Right renal cortex interstitium (tissue), 3 donors: ENCODE measurements around the gene RALY. TPM values are rescaled to one million over a fixed set of nuclear protein-coding genes. Genes with fewer than 3 reads are reported as not detected.
A peak's percentile ranks its signal among the peaks of the same experiment; 100 is the strongest.

Experiments used
- DNase-seq, 3 donors: peaks; one replicate each; pipeline ENCODE4 v3.0.0-alpha.2; 2013; ENCODE audit warnings: low read depth in 3 of 3, low spot score in 2 of 3
- polyA plus RNA-seq, 3 donors: library from polyadenylated mRNA; unstranded; fragments of 120-200 nt; gene quantifications; one replicate each; pipeline ENCODE4 v1.2.1, GENCODE V29; 2013; ENCODE audit not compliant: insufficient read length in 3 of 3

Gene RALY
- polyA plus RNA-seq, 3 donors = 143 to 151 (median 144) TPM

DNA sequence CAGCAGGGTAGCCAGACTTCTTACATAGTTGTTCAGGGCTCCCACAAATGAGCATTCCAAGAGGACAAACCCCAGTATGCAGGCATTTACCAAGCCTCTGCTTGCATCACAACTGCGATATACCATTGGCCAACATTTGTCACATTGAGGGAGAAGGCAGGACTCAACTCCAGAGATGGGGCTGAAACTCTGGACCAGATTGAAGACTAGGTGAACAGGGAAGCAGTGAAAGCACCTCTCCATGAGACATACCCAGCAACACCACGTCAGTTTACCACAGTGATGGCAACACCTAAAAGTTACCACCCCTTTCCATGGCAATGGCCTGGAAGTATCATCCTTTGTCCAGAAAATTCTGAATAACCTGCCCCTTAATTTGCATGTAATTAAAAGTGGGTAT, 7.9 kb upstream of the RALY start:
- DNase-seq = no peak

DNA sequence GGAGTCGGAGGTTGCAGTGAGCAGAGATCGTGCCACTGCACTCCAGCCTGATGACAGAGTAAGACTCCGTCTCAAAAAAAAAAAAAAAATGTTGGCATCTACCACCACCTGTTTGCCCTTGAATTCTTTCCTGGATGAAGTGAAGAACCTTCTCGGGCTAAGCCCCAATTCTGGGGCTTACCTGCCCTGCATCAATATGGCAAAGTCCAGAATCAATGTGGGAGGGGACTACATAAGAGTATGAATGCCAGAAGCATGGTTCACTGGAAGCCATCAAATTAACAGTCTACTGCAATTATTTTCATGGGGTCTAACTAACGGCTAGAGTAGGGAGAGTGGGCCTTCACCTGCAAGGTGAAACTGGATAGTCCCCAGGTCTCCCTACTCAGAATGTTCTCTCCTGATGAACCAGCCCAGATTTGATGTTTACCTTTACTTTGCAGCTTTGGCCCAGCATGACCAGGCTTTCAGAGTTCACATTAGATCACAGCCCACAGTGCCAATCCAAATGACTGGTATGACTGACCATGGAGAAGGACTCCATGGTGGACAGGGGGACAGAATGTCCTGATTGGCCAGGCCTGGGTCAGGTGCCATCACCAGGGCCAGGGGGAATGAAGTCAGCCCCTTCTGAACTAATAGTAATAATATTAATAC, 7.0 kb upstream of the RALY start:
- no peak for DNase-seq

DNA sequence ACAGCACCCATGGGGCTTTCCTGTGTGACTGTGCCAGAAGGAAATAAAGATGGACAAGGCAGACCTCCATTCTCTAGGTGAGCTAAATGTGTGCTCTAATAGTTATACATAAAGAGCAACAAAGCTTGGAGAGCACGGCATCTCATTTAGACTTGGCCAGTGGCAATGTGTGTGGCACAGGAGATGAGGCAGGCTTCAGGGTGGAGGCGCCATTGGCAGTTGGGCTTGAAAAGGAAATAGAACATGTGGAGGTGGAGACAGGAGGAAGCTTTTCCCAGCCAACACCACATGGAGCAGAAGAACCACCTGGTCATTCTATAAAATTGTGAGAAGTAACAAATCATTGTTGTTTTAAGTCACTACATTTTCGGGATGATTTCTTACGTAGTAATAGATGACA, 3.6 kb upstream of the RALY start:
- DNase-seq = no peak

DNA sequence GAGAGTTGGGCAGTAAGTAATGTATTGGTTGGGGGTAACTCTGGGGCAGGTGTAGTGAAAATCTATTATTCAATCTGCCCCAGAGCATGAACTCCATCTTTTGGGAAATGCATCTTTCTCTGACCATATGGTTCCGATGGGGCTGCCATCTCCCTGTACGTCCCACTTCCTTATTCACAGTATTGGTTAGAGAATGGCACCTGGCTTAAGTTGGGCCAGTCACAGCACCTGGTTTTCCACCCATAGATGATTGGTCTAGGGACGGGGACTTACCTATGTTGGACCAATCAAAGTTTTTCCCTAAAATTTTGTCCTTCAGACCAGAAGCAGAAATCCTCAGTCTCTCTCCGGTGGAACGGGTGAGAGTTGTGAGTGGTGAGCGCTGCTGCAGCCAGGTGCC, 2.2 kb upstream of the RALY start:
- DNase-seq = no peak

DNA sequence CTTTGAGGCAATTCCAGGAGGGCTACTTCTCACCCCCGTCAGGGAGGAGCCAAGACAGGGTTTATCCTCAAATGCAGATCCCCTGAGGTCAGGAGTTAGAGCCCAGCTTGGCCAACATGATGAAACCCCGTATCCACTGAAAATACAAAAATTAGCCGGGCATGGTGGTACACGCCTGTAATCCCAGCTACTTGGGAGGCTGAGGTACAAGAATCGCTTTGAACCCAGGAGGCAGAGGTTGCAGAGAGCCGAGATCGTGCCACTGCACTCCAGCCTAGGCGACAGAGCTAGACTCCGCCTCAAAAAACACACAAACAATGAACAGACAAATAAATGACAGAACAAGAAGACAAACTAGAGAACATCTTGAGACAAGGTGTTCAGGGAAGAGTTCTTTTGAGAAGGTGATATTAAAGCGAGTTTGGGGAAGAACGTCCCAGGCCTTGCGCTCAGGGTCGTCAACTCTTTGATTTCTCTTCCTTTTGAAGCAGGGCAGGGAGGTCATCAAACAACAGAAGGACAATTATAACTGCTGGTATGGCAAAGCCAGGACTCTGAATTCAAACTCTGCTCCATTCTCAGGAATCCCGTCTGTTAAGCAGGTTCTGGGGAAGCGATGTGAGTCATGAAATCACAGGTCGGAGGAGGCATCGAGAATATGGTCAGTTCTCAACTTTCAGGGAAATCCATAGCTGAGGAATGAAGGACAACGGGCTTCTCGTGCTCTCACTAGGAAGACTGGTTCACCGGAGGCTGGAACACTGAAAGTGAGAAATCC, 1.4 kb upstream of the RALY start:
- DNase-seq = no peak

DNA sequence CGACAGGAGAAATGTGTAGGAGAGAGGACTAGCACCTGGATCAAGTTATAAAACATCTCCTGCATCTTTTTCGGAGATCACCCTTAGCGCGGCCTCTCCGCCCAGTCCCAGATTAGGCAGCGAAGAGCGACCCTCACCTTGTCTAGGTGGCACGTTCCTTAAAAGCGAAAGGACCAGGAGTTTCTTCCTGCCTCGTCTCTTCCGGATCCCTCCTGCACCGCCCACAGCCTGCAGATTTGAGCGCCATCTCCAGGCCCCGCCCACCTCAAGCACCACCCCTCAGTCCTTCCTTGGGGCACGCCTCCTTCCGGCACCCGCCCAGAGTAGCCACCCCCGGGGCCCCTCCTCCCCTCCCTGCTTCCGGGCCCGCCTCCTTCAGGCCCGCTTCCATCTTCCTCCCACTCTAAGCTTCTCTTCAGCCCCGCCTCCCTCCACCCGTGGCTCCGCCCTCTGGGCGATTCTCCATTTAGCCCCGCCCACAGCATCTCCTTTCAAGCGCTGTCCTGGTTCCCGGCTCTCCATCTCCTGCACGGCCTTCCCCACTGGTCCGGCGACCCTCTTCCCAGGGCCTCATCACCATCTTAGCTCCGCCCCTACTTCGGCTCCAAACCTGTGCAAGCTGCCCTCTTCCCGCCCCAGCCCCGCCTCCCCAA, 662 bp upstream of the RALY start:
- peak; percentile 98 to 99 (median 98) for DNase-seq

DNA sequence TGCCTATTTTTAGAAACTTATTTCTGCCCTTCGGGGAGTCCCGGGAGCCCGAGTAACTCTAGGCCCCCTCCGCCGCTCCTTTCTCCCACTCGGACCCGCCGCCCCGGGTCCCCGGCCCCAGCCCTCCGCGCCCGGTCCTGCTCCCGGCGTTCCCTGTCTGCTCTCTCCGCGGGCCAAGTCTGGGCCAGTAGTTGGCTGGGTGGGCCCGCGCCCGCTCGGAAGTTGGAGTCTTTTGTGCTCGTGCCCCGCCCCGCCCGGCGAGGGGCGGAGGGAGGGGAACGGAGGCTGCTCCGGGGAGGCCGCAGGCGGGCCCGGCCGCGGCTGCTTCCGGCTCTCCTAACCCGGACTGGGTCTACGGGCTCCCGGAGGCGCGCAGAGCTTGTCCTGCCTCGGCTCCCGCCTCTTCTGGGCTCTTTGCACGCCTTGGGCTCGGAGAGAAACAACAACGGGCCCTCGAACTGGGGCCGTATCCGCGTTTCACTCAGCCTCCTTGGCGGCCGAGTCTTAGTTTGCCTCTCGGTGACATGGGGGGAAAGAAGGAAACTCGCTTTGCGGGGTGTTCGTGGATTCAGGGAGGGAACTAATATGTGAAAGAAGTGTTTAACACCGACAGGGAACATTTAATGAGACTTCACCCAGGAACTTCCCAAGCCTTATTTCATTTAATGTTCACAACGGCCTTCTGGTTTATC, 657 bp downstream of the RALY start:
- peak in 2 of 3 donors; percentile 61 to 63 for DNase-seq

DNA sequence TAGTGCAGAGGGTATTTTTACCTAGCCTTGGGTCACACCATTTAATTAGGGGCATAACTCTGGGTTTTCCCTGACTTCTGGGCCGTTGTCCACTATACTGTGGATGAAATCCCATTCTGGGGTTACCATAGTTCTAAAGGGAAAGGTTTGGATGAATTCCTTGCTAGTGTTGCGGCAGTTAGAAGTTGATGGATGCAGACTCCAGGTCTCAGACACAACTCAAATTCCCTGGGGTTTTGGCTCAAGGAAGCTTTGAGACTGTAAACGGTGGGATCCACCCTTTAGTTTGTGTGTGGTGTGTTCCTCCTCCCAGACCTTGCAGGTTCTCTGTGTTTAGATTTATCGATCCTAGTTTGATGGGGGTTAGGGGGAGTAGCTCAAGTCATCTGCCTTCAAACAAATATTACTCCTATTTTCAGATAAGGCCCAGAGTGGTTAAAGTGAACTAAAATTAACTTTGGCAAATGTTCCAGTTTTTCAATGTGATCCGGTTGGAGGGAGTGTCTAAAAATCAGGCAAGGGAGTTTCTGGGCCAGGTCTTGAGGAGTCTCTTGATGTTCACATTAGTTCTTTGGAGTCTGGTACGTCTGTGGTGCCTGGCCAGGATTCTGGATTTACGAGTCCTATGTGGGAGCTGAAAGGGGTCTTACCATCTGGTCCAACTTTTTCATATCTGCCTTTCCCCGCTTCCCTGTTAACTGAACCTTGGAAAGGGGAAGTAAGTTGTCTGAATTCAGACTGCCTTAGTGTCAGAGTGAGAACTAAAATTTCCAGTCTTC, 1.5 kb downstream of the RALY start:
- DNase-seq = no peak

DNA sequence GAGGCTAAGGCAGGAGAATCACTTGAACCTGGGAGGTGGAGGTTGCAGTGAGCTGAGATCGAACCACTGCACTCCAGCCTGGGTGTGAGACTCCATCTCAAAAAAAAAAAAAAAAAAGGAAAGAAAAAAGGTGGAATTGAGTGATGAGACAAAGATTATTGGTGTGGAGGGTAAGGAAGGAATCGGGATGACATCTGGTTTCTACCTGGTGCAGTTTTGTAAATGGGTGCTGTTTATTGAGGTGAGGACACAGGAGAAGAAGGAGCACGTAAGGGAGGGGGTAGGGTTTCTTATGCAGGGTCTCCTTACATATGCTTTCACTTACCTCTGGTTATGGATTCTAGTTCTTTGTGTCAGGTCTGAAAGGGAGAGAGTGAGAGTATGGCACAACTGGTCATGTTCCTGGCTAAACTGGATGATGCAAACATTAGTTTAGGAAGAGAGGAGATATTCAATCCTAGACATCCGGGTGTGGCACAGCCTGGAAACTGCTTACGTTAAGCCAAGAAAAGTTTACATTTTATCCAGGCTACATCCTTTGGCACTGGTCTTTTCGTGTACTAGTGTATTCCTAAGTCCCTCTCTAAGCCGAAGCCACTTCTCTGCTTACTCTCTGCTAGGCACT, 5.4 kb downstream of the RALY start:
- DNase-seq = no peak

DNA sequence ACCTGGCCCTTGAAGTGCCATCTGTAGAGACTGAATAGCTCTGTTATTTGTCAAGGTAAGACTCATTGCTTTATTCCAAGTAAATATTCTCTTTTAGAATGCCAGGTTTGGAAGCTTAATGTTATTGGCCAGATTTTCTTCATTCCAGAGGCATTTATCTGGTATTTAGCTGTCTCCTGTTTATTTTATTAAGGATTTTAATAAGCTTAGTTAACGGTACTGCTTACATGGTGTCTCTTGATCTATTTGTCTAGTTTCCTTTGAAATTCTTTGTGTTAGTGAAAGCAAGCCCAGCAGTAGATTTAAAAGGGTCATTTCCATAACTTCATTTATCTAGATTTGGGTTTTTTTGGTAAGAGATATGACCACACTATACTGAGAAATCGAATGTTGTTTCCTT, 7.7 kb downstream of the RALY start:
- DNase-seq = no peak

DNA sequence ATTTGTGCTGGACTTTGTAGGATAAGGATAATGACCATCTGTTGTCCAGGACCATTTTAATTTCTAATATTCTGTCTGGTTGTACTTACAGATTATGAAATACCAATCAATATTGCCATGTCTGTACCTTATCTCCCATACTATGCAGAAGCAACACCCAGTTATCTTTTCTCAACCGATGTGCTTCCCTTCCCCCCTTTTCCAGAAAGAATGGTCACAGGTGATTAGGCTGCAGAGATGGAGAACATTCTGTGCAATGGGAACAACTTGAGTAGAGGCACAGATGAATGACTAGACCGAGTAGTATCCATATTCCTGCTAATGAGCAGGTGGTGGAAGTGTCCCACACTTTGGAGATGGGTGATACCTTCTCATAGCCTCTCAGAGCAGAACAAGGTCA, 10.5 kb downstream of the RALY start:
- no peak for DNase-seq

DNA sequence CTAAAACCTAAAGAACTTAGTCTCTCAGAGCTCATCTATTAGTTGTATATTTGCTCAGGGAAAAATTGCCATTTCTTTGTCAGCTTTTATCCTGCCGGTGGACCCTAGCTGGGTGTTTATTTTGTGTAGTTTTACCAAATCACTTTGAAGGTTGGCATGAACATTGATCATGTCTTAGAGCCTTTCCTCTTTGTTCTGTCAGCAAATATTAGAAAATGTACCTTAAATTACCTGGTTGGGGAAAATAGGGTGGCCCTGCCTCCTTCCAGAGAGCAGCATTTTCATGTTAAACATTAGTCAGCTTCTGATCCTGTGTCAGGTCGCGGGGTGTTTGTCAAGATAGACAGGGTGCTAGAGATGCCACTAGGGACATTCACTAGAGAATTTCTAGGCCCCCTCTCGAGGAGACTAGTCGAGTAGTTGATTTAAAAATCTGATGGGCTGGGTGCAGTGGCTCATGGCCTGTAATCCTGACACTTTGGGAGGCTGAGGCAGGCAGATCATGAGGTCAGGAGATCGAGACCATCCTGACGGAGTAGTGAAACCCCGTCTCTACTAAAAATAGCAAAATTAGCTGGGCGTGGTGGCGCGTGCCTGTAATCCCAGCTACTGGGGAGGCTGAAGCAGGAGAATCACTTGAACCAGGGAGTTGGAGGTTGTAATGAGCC, 11.2 kb downstream of the RALY start:
- no peak for DNase-seq

DNA sequence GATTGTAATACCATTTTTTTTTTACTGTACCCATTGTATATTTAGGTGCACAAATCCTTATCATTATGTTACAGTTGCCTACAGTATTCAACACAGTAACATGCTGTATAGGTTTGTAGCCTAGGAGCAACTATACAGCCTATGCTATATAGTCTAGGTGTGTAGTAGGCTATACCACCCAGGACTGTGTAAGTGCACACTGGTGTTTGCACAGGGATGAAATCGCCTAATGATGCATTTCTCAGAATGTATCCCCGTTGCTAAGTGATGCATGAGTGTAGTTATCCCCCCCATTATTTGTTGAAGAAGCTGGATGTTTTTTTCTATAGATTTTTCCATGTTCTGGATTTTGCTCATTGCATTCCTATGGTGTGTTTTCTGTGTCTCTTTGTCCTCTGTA, 12.9 kb downstream of the RALY start:
- no peak for DNase-seq

DNA sequence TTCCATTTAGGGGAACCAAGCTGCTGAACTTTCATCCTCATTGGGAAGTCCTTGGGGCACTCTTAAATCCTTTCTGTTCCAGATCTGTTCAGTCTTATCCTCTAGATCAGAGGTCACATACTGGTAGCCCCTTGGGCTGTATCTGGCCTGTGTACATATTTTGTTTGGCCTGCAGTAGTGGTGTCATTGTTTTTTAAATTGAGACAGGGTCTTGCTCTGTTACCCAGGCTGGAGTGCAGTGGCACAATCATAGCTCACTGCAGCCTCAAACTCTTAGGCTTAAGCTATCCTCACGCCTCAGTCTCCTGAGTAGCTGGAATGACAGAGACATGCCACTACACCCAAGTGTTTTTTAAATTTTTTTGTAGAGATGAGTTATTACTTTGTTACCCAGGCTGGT, 14.8 kb downstream of the RALY start:
- no peak for DNase-seq

DNA sequence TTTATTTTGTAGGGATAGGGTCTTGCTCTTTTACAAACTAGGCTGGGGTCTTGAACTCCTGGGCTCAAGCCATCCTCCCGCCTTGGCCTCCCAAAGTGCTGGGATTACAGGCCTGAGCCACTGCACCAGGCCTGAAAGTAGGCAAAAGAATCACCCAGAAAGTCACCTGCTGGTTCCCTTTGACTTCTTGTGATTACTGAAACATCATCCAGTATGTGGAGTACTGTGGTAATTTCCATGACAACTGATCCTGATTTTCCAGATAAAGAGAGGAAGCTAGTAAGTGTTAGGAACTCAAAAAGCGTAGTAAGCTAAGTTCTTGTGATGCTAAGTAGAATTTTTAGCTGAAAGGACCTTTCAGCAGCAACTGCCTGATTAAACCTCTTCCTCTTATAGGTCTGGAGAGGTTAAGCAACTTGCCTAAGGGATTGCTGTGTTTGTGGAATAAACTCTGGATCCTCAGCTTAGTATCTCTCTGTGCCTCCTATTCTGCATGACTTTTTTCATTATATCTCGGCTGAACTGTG, 16.8 kb downstream of the RALY start:
- DNase-seq = no peak

DNA sequence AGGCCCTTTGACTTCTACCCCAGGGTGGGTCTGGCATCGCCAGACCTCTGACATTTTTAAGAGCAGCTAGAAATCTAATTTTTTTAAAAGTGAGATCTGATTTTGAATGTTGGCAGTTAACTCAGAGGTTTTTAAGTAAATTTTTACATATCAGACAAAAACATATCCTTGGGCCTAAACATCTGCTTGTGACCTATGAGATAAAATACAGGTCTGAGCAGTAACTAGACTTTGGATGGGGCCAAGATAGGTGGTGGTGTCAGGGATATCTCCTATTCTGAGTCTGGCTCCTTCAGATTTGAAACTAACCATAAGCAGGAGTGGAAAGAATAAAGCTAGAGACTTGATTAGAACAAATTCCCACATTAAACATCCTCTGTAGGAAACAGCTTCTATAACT, 17.6 kb downstream of the RALY start:
- DNase-seq = no peak

DNA sequence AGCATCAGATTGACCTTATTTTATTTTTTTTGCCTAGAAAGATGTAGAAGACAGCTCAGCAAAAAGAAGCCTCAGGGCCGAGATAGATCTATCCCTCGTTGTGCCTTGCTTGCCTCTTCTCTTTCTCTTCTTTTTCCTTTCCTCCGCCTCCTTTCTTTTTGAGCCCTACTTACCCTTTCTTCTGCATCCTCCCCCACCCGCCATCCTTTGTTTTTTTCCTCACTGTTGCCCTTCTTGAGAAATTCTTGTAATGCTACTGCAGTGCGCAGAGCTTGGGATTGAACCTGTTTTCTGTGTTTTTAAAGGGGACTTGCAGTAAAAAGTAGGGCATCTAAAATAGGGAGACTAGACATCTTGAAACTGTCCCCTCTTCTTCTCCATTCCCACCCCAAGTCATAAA, 18.6 kb downstream of the RALY start:
- no peak for DNase-seq

DNA sequence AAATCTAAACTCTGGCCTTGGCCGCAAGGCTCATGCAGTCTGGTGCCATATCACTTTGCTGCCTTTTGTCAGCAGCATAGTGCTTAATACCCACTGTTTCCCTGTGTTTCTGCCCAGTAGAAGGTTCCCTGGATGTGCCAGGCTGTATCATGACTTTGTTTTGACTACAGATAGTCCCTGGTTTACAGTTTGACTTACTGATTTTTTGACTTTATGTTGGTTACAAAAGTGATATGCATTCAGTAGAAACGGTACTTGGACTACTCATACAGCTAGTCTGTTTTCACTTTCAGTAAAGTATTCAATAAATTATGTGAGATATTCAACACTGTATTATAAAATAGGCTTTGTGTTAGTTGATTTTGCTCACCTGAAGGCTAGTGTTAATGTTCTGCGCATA, 19.0 kb downstream of the RALY start:
- no peak for DNase-seq

DNA sequence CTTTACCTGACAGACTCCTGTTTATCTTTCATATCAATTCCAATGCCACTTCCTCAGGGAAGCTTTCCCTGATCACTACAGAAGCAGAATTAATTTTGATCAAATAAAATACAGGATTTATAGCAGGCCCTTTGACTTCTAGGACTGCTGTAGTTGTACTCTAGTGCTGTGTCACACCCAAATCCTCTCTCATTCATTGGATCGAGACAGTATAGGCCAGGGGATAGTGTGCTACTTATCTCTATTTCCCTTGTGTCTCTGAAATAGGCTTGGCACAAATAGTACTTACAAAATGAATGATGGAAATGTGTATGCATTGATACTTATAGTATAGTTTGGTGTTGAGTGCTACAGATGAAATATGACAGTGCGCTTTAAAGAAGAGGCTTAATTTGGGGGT, 19.8 kb downstream of the RALY start:
- no peak for DNase-seq
